Measurements from ENCODE around the gene OMP.
A peak's percentile ranks its signal among the peaks of the same experiment; 100 is the strongest.
"Not testable (repeated sequence)": the region's sequence is repeated elsewhere in the genome, so short reads cannot be mapped to it uniquely, and the experiment has no call there.

The OMP gene

DNA sequence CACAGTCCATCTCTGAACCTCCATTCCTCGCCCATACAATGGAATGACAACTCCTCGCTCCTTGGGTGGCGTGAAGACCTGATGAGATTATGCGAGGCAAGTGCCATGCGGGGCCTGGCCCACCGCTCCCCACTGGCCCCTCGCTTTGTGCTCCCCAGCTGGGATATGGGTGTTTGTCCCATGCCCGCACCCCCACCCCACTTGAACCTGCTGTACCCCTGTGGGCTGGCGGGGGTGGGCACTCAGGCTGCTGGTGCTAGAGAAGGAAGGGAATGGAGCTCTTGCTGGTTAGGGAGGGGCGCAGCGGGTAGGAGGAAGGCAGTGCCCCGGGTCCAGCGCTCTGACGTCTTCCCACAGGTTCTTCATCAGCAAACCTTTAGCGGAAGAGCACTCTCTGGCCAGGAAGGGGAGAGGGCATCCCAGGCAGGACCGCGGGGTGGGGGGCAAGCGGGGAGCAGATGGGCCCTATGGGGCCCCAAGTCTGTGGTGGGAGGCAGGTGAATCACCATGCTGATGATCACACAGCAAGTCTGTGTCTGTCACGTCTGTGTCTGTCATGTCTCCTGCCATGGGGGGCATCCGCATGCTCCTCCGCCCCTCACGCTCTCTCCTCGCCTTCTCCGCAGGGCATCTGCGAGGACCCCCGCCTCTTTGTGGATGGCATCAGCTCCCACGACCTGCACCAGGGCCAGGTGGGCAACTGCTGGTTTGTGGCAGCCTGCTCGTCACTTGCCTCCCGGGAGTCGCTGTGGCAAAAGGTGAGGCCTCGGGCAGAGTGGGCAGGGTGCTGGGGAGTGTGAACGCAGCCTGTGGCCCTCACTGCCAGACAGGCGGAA lies 9.4 kb upstream of the OMP start:
- DNase-seq (ENCODE audit: insufficient read length, low spot score) (no peak), FAIRE-seq (no peak)
- TF ChIP-seq CTCF (IDR thresholded peaks at IDR 0.05; ENCODE audit: insufficient read depth, missing control alignments): no peak

DNA sequence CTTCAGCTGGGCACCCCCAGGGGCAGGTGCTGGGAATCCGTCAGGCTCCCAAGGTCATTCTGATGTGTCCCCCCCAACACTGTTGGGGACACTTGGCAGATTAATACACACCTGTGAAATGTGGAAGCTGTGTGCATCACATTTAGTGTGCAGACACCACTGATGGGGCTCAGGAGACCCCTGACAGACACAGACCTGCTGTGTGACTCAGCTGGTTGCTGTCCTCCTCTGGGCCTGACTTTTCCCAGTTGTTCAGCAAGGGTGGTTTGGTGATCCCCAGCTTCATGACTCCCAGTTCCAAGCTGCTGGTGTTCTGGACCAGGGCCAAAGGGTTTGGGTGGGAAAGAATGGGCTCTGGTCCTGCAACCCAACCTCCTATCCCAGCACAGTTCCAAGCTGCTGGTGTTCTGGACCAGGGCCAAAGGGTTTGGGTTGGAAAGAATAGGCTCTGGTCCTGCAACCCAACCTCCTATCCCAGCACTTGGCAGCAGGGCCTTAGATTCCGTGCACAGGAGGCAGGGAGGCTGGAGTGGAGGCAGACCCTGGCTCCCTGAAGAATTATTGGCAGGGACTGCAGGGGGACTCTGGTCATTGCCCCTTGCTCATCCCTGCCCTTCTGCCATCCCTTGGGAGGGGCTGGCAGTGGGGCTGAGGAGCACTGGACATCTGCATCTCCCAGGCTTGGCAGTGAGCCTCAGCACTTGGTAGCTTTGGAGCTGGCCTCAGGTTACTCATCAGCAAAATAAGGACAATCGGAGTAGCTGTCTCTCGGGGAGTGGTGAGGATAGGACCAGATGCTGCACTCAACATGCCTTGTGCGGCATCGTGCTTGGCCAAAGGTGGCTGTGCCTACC lies 8.4 kb upstream of the OMP start:
- no peak for FAIRE-seq
- no peak for DNase-seq (ENCODE audit: insufficient read length, low spot score)
- TF ChIP-seq CTCF (IDR thresholded peaks at IDR 0.05; ENCODE audit: insufficient read depth, missing control alignments): no peak

GRCh38 chr11:77094841-77095365 lies 7.7 kb upstream of the OMP start:
- FAIRE-seq (no peak), DNase-seq (ENCODE audit: insufficient read length, low spot score) (no peak)
- peak; percentile 9 for TF ChIP-seq CTCF (IDR thresholded peaks at IDR 0.05; ENCODE audit: insufficient read depth, missing control alignments)

GRCh38 chr11:77095551-77096490 lies 6.8 kb upstream of the OMP start:
- TF ChIP-seq CTCF (IDR thresholded peaks at IDR 0.05; ENCODE audit: insufficient read depth, missing control alignments): no peak

DNA sequence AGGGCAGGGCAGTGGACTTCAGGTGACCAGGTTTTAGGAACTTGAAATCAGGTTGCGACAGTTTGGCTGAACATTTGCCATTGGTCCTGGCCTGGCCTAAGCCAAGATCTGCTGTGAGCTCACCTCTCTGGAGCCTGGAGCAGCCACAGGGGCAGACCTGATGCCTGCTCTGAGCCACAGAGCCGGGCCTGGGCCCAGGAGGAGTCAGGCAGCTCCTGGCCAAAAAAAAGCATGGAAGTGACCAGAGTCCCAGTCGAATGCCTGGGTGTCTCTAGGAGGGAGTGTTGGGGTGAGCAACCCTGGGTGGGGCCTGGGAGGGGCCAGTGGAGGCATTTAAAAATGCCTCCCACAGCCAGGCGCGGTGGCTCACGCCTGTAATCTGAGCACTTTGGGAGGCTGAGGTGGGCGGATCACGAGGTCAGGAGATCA lies 6.0 kb upstream of the OMP start:
- DNase-seq (ENCODE audit: insufficient read length, low spot score) (no peak), FAIRE-seq (no peak)
- no peak for TF ChIP-seq CTCF (IDR thresholded peaks at IDR 0.05; ENCODE audit: insufficient read depth, missing control alignments)

More at GRCh38 chr11:77095551-77096490, 6.8 kb upstream of the OMP start:
- no peak for DNase-seq (ENCODE audit: insufficient read length, low spot score)
- no peak for FAIRE-seq

DNA sequence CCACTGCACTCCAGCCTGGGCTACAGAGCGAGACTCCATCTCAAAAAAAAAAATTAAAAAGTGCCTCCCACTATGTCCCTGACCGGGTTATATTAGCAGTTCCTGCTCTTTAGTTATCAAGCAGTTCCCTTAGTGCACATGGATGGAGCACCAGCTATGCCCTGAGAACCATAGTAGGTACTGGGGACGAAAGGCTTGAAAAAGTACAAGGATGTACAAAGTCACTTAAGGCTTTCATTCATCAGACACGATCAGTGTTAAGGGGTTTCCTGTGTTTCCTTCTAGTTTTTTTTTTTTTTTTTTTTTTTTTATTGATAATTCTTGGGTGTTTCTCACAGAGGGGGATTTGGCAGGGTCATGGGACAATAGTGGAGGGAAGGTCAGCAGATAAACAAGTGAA lies 5.5 kb upstream of the OMP start:
- DNase-seq (ENCODE audit: insufficient read length, low spot score); FAIRE-seq: not testable (repeated sequence)

All from D721Med (cell line).